CD4-positive, alpha-beta T cell treated with Interleukin-2 at 100 ng/mL for 4 hours (primary cell): Measurements from ENCODE around the gene SMARCC2.
"Not testable (repeated sequence)": the region's sequence is repeated elsewhere in the genome, so short reads cannot be mapped to it uniquely, and the experiment has no call there.

Experiments
- DNase-seq: peaks from one replicate; pipeline ENCODE4 v3.0.0-alpha.2; 2020; ENCODE audit warnings: low spot score

Gene SMARCC2

GRCh38 chr12:56208006-56208405 is 18.7 kb upstream of the SMARCC2 start:
- no peak for DNase-seq

DNA sequence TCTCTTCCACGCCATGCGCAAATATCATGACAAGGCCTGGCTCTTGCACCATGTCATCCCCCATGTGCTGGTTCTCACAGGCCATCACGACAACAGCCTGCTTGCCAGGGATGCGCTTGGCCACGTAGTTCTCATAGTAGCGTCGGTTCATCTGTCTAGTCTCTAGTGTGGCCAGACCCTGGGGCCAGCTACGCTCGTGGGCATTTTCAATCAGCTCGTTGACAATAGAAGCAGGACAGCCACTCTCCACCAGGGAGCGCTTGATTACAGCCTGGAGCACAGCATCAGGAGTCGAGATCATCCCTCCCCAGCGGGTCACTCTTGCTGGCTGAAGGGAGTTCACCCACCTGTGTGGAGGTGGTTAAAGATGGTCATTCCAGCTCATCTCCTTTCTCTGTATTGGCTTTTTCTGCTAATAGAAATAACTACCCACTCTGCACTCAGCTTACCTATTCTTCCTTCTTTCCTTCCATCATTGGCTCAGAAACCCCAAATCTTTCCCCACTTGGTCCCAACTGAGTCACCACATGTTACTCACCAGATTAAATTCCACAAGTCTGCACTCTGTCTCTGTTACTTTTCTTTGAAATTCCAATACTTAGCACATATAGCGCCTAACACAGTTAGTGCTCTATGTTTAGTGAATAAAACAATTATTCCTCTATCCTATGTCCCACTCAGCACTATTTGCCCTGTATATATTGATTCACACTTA is 17.3 kb upstream of the SMARCC2 start:
- DNase-seq, result peak; percentile 32

DNA sequence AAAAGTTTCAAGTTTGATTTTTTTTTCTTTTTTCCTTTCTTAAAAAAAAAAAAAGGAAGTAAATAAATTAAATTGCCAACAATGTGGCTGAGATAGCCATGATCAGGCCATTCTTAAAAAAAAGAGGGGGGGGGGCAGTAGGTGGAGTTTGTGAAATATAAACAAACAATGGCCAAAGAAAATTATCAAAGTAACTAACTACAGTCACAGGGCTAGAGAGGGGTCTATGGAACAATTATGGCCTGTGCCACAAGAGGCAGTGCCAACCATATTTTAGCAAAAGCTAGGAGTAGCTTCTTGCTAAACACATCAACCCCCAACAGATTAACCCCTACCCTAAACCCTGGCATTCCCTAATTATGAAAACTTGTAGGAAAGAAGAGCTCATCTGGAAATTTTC is 16.2 kb upstream of the SMARCC2 start:
- no peak for DNase-seq

DNA sequence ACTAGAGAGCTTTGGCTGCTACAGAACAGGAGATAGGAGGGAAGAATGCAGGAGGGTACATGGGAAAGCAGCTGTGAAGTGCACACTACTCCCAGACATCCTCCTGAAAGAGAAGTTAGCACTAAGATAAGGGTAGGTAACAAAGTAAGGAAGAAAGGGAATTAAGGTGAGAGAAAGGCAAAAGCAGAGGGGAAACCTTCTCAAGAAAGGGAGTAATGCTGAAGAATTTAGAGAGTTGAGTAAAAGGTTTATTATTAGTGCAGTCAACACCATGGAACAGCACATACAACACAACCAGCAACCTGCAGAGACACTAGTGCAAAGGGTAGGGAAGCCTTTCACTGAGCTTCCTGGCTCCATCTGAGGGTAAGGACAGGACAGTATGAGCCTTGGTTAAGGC is 15.0 kb upstream of the SMARCC2 start:
- no peak for DNase-seq

DNA sequence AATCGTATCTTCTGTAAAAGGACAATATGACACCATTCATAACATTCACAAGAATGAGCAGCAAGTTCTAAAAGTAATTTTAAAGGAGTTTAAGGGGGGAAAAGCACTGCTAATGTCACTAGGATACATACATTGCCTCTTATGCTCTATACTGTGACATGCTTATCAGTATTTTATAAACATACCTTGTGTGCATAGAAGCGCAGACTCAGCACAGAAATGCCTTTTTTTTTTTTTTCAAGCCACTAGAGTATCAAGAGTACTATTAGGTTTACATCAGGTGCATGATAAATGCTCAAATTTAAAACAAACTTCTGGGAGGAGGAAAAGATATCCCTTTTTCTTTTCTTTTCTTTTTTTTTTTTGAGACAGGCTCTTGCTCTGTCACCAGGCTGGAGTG is 13.6 kb upstream of the SMARCC2 start:
- DNase-seq, result no peak

DNA sequence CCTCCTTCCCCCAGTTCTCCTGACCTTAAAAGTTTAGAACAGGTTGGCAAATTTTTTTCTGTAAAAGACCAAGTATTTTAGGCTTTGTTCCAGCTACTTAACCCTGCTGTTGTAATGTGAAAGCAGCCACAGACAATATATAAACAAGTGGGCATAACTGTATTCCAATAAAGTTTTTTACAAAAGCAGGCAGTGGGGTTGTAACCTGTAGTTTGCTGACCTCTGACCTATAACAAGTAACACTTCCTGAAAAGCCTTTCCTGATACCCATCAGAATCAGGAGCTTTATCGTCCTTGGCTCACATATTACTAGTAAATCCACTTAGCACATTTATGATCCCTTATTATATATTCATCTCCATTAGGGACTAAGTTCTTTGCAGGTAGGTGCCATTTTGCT is 13.1 kb upstream of the SMARCC2 start:
- no peak for DNase-seq

GRCh38 chr12:56198836-56199235 is 9.6 kb upstream of the SMARCC2 start:
- DNase-seq, result no peak

DNA sequence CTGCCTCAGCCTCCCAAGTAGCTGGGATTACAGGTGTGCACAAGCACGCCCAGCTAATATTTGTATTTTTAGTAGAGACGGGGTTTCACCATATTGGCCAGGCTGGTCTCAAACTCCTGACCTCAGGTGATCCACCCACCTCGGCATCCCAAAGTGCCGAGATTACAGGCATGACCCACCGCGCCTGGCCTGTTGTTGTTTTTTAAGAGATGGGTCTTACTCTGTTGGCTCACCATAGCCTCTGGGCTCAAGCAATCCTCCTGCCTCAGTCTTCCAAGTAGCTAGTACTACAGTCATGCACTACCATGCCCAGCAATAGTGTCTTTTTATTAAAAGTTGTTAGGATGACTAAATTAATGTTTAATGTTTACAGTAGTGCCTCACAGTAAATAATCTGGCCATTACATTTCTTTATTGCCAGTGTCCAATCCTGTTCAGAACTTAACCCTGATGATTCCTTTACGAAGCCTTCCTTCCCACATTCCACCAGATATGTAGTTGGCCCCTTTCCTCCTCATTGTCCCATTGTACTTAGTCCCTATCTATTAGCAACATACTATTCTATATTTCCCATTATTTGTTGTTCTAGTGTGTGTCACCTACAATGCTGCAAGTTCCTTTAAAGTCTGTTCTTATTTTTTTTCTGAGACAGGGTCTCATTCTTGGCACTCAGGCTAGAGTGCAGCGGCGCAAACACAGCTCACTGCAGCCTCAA is 8.8 kb upstream of the SMARCC2 start:
- no peak for DNase-seq

DNA sequence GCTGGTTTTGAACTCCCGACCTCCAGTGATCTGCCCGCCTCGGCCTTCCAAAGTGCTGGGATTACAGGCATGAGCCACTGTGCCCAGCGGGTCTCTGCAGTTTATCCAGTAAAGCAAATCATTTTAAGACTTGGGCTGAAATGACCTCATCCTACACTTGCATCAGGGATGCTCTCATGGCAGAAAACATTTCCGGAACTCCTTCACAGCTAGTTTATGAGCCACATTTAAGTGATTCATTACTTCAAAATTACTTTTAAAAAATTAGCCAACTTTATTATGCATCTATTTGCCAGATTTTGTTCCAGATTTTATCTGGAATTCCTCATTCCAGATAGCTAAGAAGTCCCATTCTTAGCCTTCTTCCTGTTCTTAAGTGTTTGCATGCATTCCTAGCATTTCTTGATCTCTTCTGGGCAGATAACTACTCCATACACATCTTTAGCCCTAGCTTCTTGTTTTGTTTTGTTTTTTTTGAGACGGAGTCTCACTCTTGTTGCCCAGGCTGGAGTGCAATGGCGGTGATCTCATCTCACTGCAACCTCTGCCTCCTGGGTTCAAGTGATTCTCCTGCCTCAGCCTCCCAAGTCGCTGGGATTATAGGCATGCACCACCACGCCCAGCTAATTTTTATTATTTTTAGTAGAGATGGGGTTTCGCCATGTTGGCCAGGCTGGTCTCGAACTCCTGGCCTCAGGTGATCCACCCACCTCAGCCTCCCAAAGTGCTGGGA is 7.7 kb upstream of the SMARCC2 start:
- DNase-seq, result not testable (repeated sequence)

GRCh38 chr12:56193025-56193578 is 3.8 kb upstream of the SMARCC2 start:
- DNase-seq, result peak; percentile 87

- DNase-seq, result no peak
Measured at GRCh38 chr12:56192582-56192981, 3.3 kb upstream of the SMARCC2 start.

DNA sequence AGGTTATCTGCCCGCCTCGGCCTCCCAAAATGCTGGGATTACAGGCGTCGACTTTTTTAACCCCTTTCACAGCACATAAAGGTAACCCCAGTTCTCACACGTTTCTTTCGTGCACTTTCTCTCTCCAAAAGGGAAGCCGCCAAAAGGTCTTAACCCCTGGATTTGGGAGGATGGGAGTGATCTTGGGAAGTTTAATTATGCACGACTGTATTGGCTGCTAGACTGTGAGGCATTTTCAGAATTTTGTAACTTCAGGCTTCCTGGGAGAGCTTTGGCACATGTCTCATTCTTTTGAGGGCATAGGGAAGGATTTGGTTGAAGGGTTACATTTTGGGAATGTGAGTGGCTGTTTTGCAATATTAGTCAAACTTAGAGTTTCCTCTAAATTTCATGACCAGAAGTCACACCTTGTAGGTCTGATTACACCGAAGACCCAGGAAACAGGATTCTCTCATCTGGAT is 1.4 kb upstream of the SMARCC2 start:
- no peak for DNase-seq

DNA sequence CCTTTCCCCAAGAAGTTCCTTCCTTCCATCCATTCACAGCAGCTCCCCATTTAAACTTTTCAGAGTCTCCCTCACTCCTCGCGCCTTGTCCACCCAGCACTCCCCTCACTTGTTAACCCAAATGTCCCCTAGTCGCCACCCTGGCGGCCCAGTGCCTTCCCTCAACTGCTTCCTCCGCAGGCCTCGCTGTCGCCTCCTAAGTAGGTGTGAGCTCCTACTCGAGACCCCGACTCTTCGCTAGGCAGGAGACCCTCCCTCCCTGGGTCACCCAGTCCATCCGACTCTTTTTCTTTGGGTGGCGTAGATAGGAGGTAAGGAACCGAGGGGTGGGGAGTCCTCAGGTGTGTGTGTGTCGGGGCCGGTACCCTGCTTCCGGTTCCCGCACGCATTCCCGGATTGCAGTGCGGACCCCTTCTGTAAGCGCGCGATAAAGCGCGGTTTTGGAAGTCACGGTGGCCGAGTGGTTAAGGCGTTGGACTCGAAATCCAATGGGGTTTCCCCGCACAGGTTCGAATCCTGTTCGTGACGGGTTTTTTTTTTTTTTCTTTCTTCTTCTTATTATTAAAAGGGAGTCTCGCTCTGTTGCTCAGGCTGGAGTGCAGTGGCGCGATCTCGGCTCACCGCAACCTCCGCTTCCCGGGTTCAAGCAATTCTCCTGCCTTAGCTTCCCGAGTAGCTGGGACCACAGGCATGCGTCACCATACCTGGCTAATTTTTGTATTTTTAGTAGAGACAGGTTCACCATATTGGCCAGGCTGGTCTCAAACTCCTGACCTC is 823 bp upstream of the SMARCC2 start:
- peak; percentile 76 for DNase-seq

DNA sequence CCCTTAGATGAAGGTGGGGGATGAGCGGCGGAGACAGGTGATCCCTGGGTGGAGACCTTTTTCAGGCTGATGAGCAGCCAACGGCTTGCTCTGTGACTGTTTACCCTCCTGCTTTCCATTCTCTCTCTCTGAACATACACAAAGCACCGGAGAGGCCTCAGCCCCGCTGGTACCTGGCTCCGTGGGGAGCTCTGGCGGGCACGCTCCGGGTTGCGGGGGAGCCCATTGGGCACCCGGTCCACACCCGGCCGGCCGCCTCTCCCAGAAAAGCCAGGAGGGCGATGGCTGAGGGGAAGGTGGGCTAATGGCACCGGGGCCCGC is 545 bp downstream of the SMARCC2 start:
- DNase-seq, result no peak

GRCh38 chr12:56188131-56188777 is 1.0 kb downstream of the SMARCC2 start:
- DNase-seq, result no peak

DNA sequence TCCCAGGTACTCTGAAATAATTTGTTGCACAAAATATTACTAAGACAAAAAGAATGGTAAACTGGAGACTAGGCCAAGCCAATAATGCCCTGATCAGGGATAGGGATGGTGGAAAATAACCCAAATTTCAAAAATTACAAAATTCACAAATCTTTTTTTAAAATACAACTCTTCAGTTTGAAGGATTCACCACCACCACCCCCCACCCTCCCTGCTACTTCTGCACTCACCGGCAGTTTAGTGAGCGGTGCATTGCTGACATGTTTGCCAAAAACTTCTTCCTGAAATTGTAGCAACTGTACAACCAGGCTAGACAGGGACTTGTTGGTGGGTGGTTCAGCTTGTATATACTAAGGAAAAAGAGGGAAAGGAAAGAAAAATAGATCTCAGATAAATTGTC is 2.3 kb downstream of the SMARCC2 start:
- no peak for DNase-seq

DNA sequence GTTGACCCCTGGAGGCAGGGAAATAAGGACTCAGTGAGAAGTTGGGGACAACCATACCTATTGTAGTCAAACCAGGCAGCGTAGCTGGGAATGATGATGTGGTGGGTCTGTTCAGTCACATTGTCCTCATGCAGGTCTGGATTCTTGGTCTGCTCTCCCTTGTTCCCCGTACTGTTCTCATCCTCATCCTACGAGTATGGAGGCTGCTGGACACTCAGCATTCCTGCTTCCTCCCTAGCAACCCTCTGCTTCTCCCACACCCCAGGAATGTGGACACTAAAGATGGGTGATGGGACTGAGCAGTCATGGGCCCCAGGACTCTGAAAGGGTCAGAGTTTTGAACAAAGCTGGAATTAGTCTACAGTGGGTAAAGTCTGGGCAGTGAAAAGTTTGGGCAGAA is 10.9 kb downstream of the SMARCC2 start:
- no peak for DNase-seq

GRCh38 chr12:56172839-56173238 is 16.4 kb downstream of the SMARCC2 start:
- DNase-seq, result no peak

- DNase-seq, result no peak
Measured at GRCh38 chr12:56169229-56169759, 20.0 kb downstream of the SMARCC2 start.

- DNase-seq, result no peak
Measured at GRCh38 chr12:56165369-56165768, 23.9 kb downstream of the SMARCC2 start.

- no peak for DNase-seq
Measured at GRCh38 chr12:56164345-56164729, 24.9 kb downstream of the SMARCC2 start.
